GM19463 (cell line): Measurements from ENCODE around the gene CYTIP.

Experiments
- ATAC-seq: cut with Tn5 transposase; IDR thresholded peaks from one replicate; pipeline ENCODE4 v1.9.1; 2021; ENCODE audit warnings: mild to moderate bottlenecking, moderate library complexity; ENCODE audit not compliant: unreplicated experiment

The CYTIP gene

GRCh38 chr2:157465554-157465953 is 21.7 kb upstream of the CYTIP start:
- no peak for ATAC-seq

- no peak for ATAC-seq
Observed at GRCh38 chr2:157463002-157463401, 19.1 kb upstream of the CYTIP start.

DNA sequence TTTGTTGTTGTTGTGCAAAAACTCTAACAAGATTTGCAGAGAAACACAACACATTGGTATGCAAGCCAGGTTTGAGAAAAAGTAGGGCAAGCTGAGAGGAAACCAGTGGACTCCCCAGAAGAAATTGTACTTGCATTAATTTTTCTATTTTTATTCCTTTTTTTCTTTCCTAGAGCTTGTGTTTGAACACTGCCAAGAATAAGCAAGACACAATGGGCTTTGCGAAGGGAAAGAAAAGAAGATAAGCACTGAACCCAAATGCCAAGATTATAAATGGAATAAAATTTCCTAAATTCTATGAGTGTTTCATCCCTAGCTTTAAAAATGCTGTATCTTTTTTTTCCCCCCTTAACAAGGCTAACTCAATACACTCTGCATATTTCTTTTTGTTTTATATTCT is 17.0 kb upstream of the CYTIP start:
- no peak for ATAC-seq

GRCh38 chr2:157460384-157460837 is 16.5 kb upstream of the CYTIP start:
- ATAC-seq, result no peak

- ATAC-seq, result no peak
Observed at GRCh38 chr2:157459486-157459885, 15.6 kb upstream of the CYTIP start.

- ATAC-seq, result no peak
Observed at GRCh38 chr2:157447741-157448140, 3.9 kb upstream of the CYTIP start.

GRCh38 chr2:157447031-157447430 is 3.1 kb upstream of the CYTIP start:
- no peak for ATAC-seq

- peak; percentile 16 for ATAC-seq
Observed at GRCh38 chr2:157444641-157445040, 752 bp upstream of the CYTIP start.

DNA sequence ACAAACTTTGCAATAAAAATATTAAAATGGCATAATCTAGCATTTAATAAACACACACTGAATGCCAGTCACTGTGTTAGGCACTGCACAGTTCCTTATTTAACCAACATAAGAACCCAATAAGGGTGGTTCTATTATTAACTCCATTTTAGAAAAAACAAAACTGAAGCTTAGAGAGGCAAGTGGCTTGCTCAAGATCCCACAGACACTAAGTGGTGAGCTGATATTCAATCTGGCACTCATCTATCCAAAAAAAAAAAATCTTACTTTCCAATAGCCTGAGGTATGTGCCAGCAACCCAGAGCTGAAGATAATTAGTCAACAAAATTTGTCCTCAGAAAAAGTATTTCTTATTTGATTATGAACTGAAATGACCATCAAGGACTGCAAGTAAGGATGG is 799 bp downstream of the CYTIP start:
- ATAC-seq, result no peak

DNA sequence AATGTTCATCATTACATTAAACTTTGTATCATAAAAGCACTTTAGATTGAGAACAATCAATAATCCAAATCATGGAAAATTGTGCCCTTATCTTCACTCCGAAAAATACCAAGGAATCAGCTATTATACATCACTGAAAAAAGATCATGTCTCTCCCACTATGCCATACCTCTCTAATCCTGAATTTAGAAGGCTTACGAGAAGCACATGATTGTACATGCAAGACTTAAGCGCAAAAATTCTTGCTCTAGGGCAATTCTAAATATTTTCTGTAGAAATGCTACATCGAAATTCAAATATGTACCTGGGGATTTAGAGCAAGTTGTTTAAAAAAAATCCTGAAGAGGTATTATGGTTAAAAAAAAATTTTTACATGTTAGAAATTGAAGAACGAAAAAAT is 1.3 kb downstream of the CYTIP start:
- no peak for ATAC-seq

- no peak for ATAC-seq
Observed at GRCh38 chr2:157442191-157442590, 1.7 kb downstream of the CYTIP start.

DNA sequence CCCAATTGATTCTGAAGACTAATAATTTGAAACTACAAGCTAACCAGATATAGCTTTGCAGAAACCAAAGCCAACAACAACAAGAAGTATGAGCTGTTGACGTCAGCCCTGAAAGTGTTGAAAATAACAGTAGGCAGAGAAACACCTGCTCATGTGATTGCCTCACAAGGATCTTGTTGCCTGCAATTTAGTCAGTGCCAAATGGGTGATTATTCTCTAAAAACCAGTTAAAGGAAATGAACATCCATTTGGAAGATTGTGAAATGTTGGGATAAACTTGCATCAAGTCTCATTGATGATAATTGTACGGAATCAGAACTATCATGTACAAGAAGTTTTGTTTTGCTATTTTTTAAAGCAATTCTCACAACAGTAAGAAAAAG is 2.8 kb downstream of the CYTIP start:
- peak; percentile 35 for ATAC-seq

GRCh38 chr2:157440404-157441071 is 3.4 kb downstream of the CYTIP start:
- ATAC-seq, result no peak

DNA sequence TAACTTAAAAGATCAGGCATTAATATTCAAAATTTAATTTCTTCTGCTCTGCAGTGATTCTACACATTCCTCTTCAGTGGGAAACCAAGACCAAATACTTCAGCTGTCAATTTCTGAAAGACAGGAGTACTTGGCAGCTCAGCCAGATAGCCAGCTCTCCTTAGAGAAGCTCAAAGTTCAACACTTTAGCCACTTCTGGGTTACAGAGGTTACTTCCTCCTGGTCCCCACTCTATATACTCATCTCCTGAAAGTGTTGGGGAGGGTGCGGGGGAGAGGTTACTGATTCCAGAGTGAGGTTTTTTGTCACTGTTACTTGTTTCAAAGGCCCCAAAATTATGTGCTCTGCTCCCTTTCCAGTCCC is 4.1 kb downstream of the CYTIP start:
- ATAC-seq, result peak; percentile 43

DNA sequence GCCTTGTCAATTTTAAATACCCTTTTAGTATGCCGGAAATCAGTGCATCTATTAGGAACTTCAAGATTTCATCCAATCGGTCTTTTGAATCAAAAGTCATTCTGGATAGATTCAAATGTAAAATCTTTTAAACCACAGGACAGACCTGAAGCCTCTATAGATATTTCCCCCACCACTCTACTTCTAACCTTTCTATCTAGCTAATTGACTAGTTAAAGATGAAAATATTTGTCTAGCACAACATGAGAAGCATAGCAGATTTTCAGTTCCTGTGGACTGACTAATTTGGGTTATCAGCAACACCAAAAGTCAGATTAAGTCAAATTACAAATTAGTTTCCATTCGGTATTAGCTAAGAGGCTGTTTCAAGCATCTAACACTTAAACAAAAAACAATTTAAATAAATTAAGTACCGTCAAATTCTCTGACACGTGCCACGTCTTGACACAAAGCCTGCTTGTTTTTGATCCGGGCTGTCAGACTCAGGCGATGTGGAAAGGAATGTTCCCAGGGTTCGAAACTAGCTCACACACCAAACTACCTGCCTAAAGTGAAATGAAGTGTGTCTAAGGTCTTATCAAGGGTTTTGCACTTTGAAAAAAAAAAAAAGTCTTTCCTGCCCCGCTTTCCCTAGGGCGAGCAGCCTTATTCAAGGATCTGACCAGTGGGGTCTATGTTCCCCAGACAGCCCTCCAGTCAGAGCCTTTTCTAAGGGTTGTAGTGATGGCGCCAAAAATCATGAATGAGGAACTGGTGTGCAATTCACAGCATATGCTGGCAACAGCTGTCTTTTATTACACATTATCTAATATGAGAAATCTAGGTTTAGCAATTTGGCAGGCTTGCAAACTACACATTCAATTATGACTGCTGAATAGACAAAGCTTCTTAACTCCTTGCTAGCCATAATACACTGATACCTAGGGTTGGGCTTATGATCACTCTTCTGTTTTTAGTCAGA is 4.7 kb downstream of the CYTIP start:
- peak; percentile 19 for ATAC-seq

- ATAC-seq, result no peak
Observed at GRCh38 chr2:157433394-157433793, 10.5 kb downstream of the CYTIP start.

DNA sequence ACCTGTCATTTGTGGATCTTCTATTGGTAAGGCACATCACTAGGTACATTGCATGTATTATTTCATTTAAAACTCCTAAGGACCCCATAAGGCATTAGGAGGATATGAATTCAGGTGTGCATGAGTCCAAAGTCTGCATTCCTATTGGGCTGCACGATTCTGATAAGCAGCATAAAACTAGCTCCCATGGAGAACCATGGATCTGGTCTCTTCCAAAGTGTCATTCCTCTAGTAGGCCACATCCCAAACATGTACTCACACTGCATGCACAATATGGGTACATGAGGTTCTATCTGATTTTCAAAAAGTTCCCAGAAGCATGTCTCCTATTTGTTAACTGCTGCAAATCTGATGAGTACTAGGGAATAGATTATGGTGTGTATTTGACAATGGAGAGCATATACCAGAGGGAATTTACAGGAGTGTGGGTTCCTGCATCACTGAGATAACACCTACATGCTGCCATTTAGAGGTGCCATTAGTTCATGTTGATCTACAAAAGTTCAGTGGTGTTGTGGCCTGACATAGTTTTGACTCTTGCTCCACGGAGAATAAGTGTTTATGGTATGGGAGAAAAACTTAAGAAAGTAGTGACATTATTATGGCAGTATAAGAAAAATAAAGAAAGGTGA is 11.3 kb downstream of the CYTIP start:
- ATAC-seq, result no peak

GRCh38 chr2:157431176-157431575 is 12.7 kb downstream of the CYTIP start:
- no peak for ATAC-seq

GRCh38 chr2:157428500-157429175 is 15.3 kb downstream of the CYTIP start:
- no peak for ATAC-seq

- no peak for ATAC-seq
Observed at GRCh38 chr2:157427922-157428303, 16.0 kb downstream of the CYTIP start.
